Measurements from ENCODE around the gene LY6G6C. TPM values are rescaled to one million over a fixed set of nuclear protein-coding genes. Genes with fewer than 3 reads are reported as not detected.

Gene LY6G6C
- 0.28 TPM for polyA plus RNA-seq (ENCODE audit: insufficient read length)

GRCh38 chr6:31721351-31722020 is at the start of gene LY6G6C:
TSS of gene LY6G6C (minus strand) at chr6:31721746. CDS start at chr6:31721679, 67 bp downstream.
- DNase-seq: no peak

GRCh38 chr6:31770860-31771259 is 49.3 kb upstream of the LY6G6C start:
- DNase-seq: no peak

- no peak for DNase-seq
These were observed 48.3 kb upstream of the LY6G6C start for GRCh38 chr6:31769684-31770371.

- DNase-seq: no peak
These were observed 47.1 kb upstream of the LY6G6C start for GRCh38 chr6:31768363-31769257.

GRCh38 chr6:31767096-31767645 is 45.6 kb upstream of the LY6G6C start:
- no peak for DNase-seq

- peak; percentile 31 for DNase-seq
These were observed 44.6 kb upstream of the LY6G6C start for GRCh38 chr6:31765910-31766794.

GRCh38 chr6:31765559-31765909 is 44.0 kb upstream of the LY6G6C start:
- DNase-seq: no peak

GRCh38 chr6:31764198-31764597 is 42.7 kb upstream of the LY6G6C start:
- DNase-seq: no peak

GRCh38 chr6:31763619-31763940 is 42.0 kb upstream of the LY6G6C start:
- no peak for DNase-seq

- no peak for DNase-seq
These were observed 41.5 kb upstream of the LY6G6C start for GRCh38 chr6:31762878-31763618.

- DNase-seq: no peak
These were observed 40.8 kb upstream of the LY6G6C start, which contains the start of gene SAPCD1 for GRCh38 chr6:31762356-31762755. TSS of gene SAPCD1 (plus strand) at chr6:31762656. CDS start at chr6:31763055, 399 bp downstream.

GRCh38 chr6:31761343-31761742 is 39.8 kb upstream of the LY6G6C start:
- DNase-seq: no peak

GRCh38 chr6:31760790-31761189 is 39.2 kb upstream of the LY6G6C start:
- DNase-seq: no peak

GRCh38 chr6:31758281-31758680 is 36.7 kb upstream of the LY6G6C start:
- DNase-seq: no peak

GRCh38 chr6:31752739-31753319 is 31.3 kb upstream of the LY6G6C start:
- no peak for DNase-seq

GRCh38 chr6:31750411-31751022 is 29.0 kb upstream of the LY6G6C start:
- DNase-seq: no peak

GRCh38 chr6:31749301-31750036 is 27.9 kb upstream of the LY6G6C start:
- DNase-seq: no peak

- no peak for DNase-seq
These were observed 22.9 kb upstream of the LY6G6C start for GRCh38 chr6:31744422-31744821.

- DNase-seq: no peak
These were observed 21.3 kb upstream of the LY6G6C start for GRCh38 chr6:31742894-31743293.

- DNase-seq: no peak
These were observed 20.3 kb upstream of the LY6G6C start for GRCh38 chr6:31741815-31742214.
